ENCODE results near the gene SLC17A9.

DNA sequence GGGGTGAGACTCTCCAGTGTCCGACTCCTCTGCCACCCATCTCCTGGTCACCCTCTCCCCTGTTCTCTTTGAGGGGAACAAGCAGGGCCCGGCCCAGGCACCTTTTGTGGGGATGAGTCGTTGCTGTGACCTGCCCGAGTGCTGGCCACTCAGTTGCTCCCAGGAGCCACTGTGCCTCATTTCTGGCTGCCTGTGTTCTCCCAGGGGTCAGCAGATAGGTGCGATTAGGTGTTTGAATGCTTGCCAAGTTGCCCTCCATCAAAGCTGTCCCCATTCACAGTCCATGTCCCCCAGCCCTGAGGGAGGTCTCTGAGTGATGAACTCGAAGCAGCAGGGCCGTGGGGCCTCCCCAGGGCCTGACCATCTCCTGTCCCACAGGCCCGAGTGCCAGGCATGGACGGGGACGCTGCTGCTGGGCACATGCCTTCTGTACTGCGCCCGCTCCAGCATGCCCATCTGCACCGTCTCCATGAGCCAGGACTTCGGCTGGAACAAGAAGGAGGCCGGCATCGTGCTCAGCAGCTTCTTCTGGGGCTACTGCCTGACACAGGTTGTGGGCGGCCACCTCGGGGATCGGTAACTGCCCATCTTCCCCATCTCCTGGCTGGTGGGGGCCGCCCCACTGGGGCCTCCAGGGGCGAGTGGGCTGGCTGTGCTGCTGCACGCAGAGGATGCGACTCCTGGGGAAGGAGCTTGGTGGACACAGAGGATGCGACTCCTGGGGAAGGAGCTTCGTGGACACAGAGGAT is 4.1 kb downstream of the SLC17A9 start:
- TF ChIP-seq POLR2A (IDR thresholded peaks at IDR 0.05): no peak
- TF ChIP-seq, protein P1, sequence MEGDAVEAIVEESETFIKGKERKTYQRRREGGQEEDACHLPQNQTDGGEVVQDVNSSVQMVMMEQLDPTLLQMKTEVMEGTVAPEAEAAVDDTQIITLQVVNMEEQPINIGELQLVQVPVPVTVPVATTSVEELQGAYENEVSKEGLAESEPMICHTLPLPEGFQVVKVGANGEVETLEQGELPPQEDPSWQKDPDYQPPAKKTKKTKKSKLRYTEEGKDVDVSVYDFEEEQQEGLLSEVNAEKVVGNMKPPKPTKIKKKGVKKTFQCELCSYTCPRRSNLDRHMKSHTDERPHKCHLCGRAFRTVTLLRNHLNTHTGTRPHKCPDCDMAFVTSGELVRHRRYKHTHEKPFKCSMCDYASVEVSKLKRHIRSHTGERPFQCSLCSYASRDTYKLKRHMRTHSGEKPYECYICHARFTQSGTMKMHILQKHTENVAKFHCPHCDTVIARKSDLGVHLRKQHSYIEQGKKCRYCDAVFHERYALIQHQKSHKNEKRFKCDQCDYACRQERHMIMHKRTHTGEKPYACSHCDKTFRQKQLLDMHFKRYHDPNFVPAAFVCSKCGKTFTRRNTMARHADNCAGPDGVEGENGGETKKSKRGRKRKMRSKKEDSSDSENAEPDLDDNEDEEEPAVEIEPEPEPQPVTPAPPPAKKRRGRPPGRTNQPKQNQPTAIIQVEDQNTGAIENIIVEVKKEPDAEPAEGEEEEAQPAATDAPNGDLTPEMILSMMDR (IDR thresholded peaks at IDR 0.05): no peak

All from adrenal gland (tissue), 5 donors.